Measurements from ENCODE around the gene KIRREL1. TPM values are rescaled to one million over a fixed set of nuclear protein-coding genes. Genes with fewer than 3 reads are reported as not detected.

KIRREL1 gene
- total and polyA plus RNA-seq, 4 donors: 15.3 to 102 (median 69.1) TPM

- H3K4me3 ChIP-seq (ENCODE audit: low read length in 2 of 2): no peak overlapping the region
- H3K36me3 ChIP-seq (ENCODE audit: control insufficient read depth in 1 of 2, insufficient read depth in 2 of 2, low read length in 1 of 2): no peaks in the 10 kb centered on the region
- no peak for DNase-seq
- H3K4me1 ChIP-seq (ENCODE audit: control insufficient read depth in 1 of 2, insufficient read depth in 2 of 2, low read length in 2 of 2): no peaks in the 10 kb centered on the region
- intact Hi-C loops (cut with DNase I): no loop called here
- H3K27ac ChIP-seq (ENCODE audit: low read depth in 1 of 2, low read length in 2 of 2): no peak overlapping the region
- WGBS, 2 donors: 7 to 18% methylated on average over 1 of the region's 1 CpG
- no peak for ATAC-seq (ENCODE audit: low FRiP score)
- H3K9me3 ChIP-seq (ENCODE audit: control insufficient read depth, low read length): no peaks in the 10 kb centered on the region
- no peaks in the 10 kb centered on the region for H3K27me3 ChIP-seq (ENCODE audit: control insufficient read depth in 1 of 2, insufficient read depth in 2 of 2, low read length in 1 of 2)
These were observed 108.5 kb downstream of the KIRREL1 start for GRCh38 chr1:158101927-158102326.

GRCh38 chr1:158102881-158103674 lies 109.6 kb downstream of the KIRREL1 start:
- intact Hi-C loops (cut with DNase I): no loop called here
- 38 to 40% methylated on average over 6 of the region's 6 CpGs for WGBS, 2 donors
- DNase-seq (no peak), ATAC-seq (ENCODE audit: low FRiP score) (no peak)
- Histone ChIP-seq H3K36me3 (ENCODE audit: control insufficient read depth in 1 of 2, insufficient read depth in 2 of 2, low read length in 1 of 2) (no peaks in the 10 kb centered on the region), H3K9me3 (ENCODE audit: control insufficient read depth, low read length) (no peaks in the 10 kb centered on the region), H3K4me1 (ENCODE audit: control insufficient read depth in 1 of 2, insufficient read depth in 2 of 2, low read length in 2 of 2) (no peaks in the 10 kb centered on the region), H3K27ac (ENCODE audit: low read depth in 1 of 2, low read length in 2 of 2) (no peak overlapping the region), H3K4me3 (ENCODE audit: low read length in 2 of 2) (no peak overlapping the region), H3K27me3 (ENCODE audit: control insufficient read depth in 1 of 2, insufficient read depth in 2 of 2, low read length in 1 of 2) (no peaks in the 10 kb centered on the region)

GRCh38 chr1:158103861-158104522 lies 110.5 kb downstream of the KIRREL1 start:
- Histone ChIP-seq H3K4me1 (ENCODE audit: control insufficient read depth in 1 of 2, insufficient read depth in 2 of 2, low read length in 2 of 2) (no peaks in the 10 kb centered on the region), H3K27ac (ENCODE audit: low read depth in 1 of 2, low read length in 2 of 2) (no peak overlapping the region), H3K4me3 (ENCODE audit: low read length in 2 of 2) (no peak overlapping the region), H3K27me3 (ENCODE audit: control insufficient read depth in 1 of 2, insufficient read depth in 2 of 2, low read length in 1 of 2) (no peaks in the 10 kb centered on the region), H3K36me3 (ENCODE audit: control insufficient read depth in 1 of 2, insufficient read depth in 2 of 2, low read length in 1 of 2) (no peaks in the 10 kb centered on the region), H3K9me3 (ENCODE audit: control insufficient read depth, low read length) (no peaks in the 10 kb centered on the region)
- DNase-seq: no peak
- 21 to 27% methylated on average over 5 of the region's 5 CpGs for WGBS, 2 donors
- no peak for ATAC-seq (ENCODE audit: low FRiP score)
- intact Hi-C loops (cut with DNase I): no loop called here

- ATAC-seq (ENCODE audit: low FRiP score) (no peak), DNase-seq (no peak)
- H3K27me3 ChIP-seq (ENCODE audit: control insufficient read depth in 1 of 2, insufficient read depth in 2 of 2, low read length in 1 of 2): no peaks in the 10 kb centered on the region
- no peaks in the 10 kb centered on the region for H3K36me3 ChIP-seq (ENCODE audit: control insufficient read depth in 1 of 2, insufficient read depth in 2 of 2, low read length in 1 of 2)
- no peaks in the 10 kb centered on the region for H3K9me3 ChIP-seq (ENCODE audit: control insufficient read depth, low read length)
- intact Hi-C loops (cut with DNase I): no loop called here
- no peaks in the 10 kb centered on the region for H3K4me1 ChIP-seq (ENCODE audit: control insufficient read depth in 1 of 2, insufficient read depth in 2 of 2, low read length in 2 of 2)
- 15 to 23% methylated on average over 2 of the region's 2 CpGs for WGBS, 2 donors
- H3K27ac ChIP-seq (ENCODE audit: low read depth in 1 of 2, low read length in 2 of 2): no peak overlapping the region
- H3K4me3 ChIP-seq (ENCODE audit: low read length in 2 of 2): no peak overlapping the region
These were observed 111.4 kb downstream of the KIRREL1 start for GRCh38 chr1:158104891-158105290.

- DNase-seq (no peak), ATAC-seq (ENCODE audit: low FRiP score) (no peak)
- no peak overlapping the region for H3K4me3 ChIP-seq (ENCODE audit: low read length in 2 of 2)
- 48% methylated on average over 9 of the region's 9 CpGs for WGBS, 2 donors
- no peaks in the 10 kb centered on the region for H3K36me3 ChIP-seq (ENCODE audit: control insufficient read depth in 1 of 2, insufficient read depth in 2 of 2, low read length in 1 of 2)
- intact Hi-C loops (cut with DNase I): no loop called here
- H3K27ac ChIP-seq (ENCODE audit: low read depth in 1 of 2, low read length in 2 of 2): no peak overlapping the region
- H3K27me3 ChIP-seq (ENCODE audit: control insufficient read depth in 1 of 2, insufficient read depth in 2 of 2, low read length in 1 of 2): no peaks in the 10 kb centered on the region
- no peaks in the 10 kb centered on the region for H3K4me1 ChIP-seq (ENCODE audit: control insufficient read depth in 1 of 2, insufficient read depth in 2 of 2, low read length in 2 of 2)
- no peaks in the 10 kb centered on the region for H3K9me3 ChIP-seq (ENCODE audit: control insufficient read depth, low read length)
These were observed 112.1 kb downstream of the KIRREL1 start for GRCh38 chr1:158105352-158106095.

- WGBS, 2 donors: 53 to 65% methylated on average over 2 of the region's 2 CpGs
- H3K9me3 ChIP-seq (ENCODE audit: control insufficient read depth, low read length): no peaks in the 10 kb centered on the region
- no peak overlapping the region for H3K4me3 ChIP-seq (ENCODE audit: low read length in 2 of 2)
- ATAC-seq (ENCODE audit: low FRiP score) (no peak), DNase-seq (no peak)
- no peak overlapping the region for H3K27ac ChIP-seq (ENCODE audit: low read depth in 1 of 2, low read length in 2 of 2)
- no peaks in the 10 kb centered on the region for H3K36me3 ChIP-seq (ENCODE audit: control insufficient read depth in 1 of 2, insufficient read depth in 2 of 2, low read length in 1 of 2)
- intact Hi-C loops (cut with DNase I): no loop called here
- no peaks in the 10 kb centered on the region for H3K27me3 ChIP-seq (ENCODE audit: control insufficient read depth in 1 of 2, insufficient read depth in 2 of 2, low read length in 1 of 2)
- no peaks in the 10 kb centered on the region for H3K4me1 ChIP-seq (ENCODE audit: control insufficient read depth in 1 of 2, insufficient read depth in 2 of 2, low read length in 2 of 2)
These were observed 114.5 kb downstream of the KIRREL1 start for GRCh38 chr1:158107916-158108315.

GRCh38 chr1:158112994-158113758 lies 119.7 kb downstream of the KIRREL1 start:
- intact Hi-C loops (cut with DNase I): loop anchor here in 1 of 2 donors (5.0 kb wide), 1 partner anchor 121 kb away; the partner anchor contains the start of gene KIRREL1
- Histone ChIP-seq H3K27me3 (ENCODE audit: control insufficient read depth in 1 of 2, insufficient read depth in 2 of 2, low read length in 1 of 2) (no peaks in the 10 kb centered on the region), H3K27ac (ENCODE audit: low read depth in 1 of 2, low read length in 2 of 2) (no peak overlapping the region), H3K4me3 (ENCODE audit: low read length in 2 of 2) (peak overlapping the region; percentile 21 to 49), H3K9me3 (ENCODE audit: control insufficient read depth, low read length) (no peaks in the 10 kb centered on the region), H3K36me3 (ENCODE audit: control insufficient read depth in 1 of 2, insufficient read depth in 2 of 2, low read length in 1 of 2) (no peaks in the 10 kb centered on the region), H3K4me1 (ENCODE audit: control insufficient read depth in 1 of 2, insufficient read depth in 2 of 2, low read length in 2 of 2) (no peaks in the 10 kb centered on the region)
- DNase-seq (peak in 1 of 2 donors; percentile 78), ATAC-seq (ENCODE audit: low FRiP score) (no peak)
- 5 to 6% methylated on average over 44 to 58 of the region's 58 CpGs for WGBS, 2 donors

GRCh38 chr1:158113759-158114127 lies 120.3 kb downstream of the KIRREL1 start:
- peak overlapping the region in 1 of 2 donors; percentile 49 for H3K4me3 ChIP-seq (ENCODE audit: low read length in 2 of 2)
- DNase-seq (no peak), ATAC-seq (ENCODE audit: low FRiP score) (no peak)
- H3K9me3 ChIP-seq (ENCODE audit: control insufficient read depth, low read length): no peaks in the 10 kb centered on the region
- intact Hi-C loops (cut with DNase I): loop anchor here in 1 of 2 donors (5.0 kb wide), 1 partner anchor 121 kb away; the partner anchor contains the start of gene KIRREL1
- H3K27me3 ChIP-seq (ENCODE audit: control insufficient read depth in 1 of 2, insufficient read depth in 2 of 2, low read length in 1 of 2): no peaks in the 10 kb centered on the region
- H3K4me1 ChIP-seq (ENCODE audit: control insufficient read depth in 1 of 2, insufficient read depth in 2 of 2, low read length in 2 of 2): no peaks in the 10 kb centered on the region
- H3K36me3 ChIP-seq (ENCODE audit: control insufficient read depth in 1 of 2, insufficient read depth in 2 of 2, low read length in 1 of 2): no peaks in the 10 kb centered on the region
- no peak overlapping the region for H3K27ac ChIP-seq (ENCODE audit: low read depth in 1 of 2, low read length in 2 of 2)
- 42 to 44% methylated on average over 7 to 8 of the region's 8 CpGs for WGBS, 2 donors

Data from aorta (tissue), 5 donors.